Measurements from ENCODE around the gene STAG1.
"Not testable (repeated sequence)": the region's sequence is repeated elsewhere in the genome, so short reads cannot be mapped to it uniquely, and the experiment has no call there.

- not testable (repeated sequence) for TF ChIP-seq CTCF (IDR thresholded peaks at IDR 0.05; ENCODE audit: poor library complexity, severe bottlenecking); EZH2 (IDR thresholded peaks at IDR 0.05; ENCODE audit: borderline replicate concordance, insufficient read depth, low read length, poor library complexity, severe bottlenecking); RAD21 (conservative IDR thresholded peaks at IDR 0.05)
Observed at GRCh38 chr3:136722399-136722798, 29.8 kb downstream of the STAG1 start.

All from neural cell (in vitro differentiated cells).